PFSK-1 (cell line): Measurements from ENCODE around the gene LCN15.

Experiments
- POLR2AphosphoS5 ChIP-seq: IDR thresholded peaks from 2 replicates; pipeline ENCODE4 v1.6.1; 2012; ENCODE audit warnings: low read depth, mild to moderate bottlenecking, control low read depth, low read length, moderate library complexity
- TAF1 ChIP-seq: IDR thresholded peaks from 2 replicates; pipeline ENCODE4 v1.6.1; 2012; ENCODE audit warnings: low read length, control low read depth, borderline replicate concordance; ENCODE audit not compliant: insufficient read depth
- TF ChIP-seq, protein P1 (sequence below), 2 experiments: IDR thresholded peaks; 2 replicates each; pipeline versions ENCODE4 v1.6.1 to v1.8.0; 2011 to 2012; ENCODE audit warnings: low read depth in 2 of 2, low read length in 2 of 2, control low read depth in 1 of 2, inconsistent platforms in 1 of 2, mild to moderate bottlenecking in 1 of 2, moderate library complexity in 1 of 2; ENCODE audit not compliant: insufficient read depth in 1 of 2

DNA sequence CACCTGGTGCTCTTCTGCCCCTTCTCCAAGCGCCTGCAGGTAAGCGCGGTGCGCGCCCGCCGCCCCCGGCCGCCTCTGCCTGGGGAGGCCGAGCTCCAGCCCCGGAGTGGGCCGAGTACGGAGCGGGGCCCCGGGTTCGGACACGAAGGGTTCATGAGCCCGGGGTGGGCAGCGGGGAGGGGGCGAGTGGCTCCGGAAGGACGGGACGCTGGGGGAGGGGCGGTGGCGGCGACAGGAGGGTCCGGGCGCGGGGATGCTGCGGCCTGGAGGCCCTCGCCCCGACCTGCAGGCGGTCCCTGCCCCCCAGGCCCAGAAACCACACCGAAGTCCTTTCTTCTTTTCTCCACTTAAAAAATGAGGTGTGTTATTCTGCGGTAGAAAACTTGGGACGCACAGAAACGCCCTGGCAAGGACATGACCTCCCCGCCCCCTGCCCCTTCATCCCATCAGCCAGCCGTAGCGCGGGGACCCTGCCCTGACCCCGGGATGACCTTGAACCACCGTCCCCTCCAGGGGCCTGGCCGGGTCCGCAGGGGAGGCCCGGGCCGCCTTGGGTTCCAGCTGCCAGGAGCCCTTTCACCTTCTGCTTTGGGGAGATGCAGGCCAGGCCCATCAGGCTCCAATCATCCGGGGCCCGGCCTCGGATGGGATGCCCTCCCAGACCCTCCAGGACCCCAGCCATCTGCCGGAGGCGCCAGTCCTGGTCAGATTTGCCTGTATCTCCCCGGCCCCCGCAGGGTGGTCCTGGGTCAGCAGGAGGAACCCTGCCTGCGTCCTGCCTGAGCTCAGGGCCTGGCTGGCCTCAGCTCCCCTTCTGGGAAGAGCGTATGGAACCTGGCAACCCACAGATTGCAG, 51.4 kb downstream of the LCN15 start:
- TF ChIP-seq, protein P1, sequence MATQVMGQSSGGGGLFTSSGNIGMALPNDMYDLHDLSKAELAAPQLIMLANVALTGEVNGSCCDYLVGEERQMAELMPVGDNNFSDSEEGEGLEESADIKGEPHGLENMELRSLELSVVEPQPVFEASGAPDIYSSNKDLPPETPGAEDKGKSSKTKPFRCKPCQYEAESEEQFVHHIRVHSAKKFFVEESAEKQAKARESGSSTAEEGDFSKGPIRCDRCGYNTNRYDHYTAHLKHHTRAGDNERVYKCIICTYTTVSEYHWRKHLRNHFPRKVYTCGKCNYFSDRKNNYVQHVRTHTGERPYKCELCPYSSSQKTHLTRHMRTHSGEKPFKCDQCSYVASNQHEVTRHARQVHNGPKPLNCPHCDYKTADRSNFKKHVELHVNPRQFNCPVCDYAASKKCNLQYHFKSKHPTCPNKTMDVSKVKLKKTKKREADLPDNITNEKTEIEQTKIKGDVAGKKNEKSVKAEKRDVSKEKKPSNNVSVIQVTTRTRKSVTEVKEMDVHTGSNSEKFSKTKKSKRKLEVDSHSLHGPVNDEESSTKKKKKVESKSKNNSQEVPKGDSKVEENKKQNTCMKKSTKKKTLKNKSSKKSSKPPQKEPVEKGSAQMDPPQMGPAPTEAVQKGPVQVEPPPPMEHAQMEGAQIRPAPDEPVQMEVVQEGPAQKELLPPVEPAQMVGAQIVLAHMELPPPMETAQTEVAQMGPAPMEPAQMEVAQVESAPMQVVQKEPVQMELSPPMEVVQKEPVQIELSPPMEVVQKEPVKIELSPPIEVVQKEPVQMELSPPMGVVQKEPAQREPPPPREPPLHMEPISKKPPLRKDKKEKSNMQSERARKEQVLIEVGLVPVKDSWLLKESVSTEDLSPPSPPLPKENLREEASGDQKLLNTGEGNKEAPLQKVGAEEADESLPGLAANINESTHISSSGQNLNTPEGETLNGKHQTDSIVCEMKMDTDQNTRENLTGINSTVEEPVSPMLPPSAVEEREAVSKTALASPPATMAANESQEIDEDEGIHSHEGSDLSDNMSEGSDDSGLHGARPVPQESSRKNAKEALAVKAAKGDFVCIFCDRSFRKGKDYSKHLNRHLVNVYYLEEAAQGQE (IDR thresholded peaks at IDR 0.05; ENCODE audit: insufficient read depth in 1 of 2, low read depth in 2 of 2, low read length in 2 of 2): no peak
- TF ChIP-seq POLR2AphosphoS5 (no peak), TAF1 (no peak)
